ENCODE results near the gene PTPRE. TPM values are rescaled to one million over a fixed set of nuclear protein-coding genes. Genes with fewer than 3 reads are reported as not detected.
A peak's percentile ranks its signal among the peaks of the same experiment; 100 is the strongest.

Gene PTPRE
- total and polyA plus RNA-seq, 10 of the 15 experiments (the other 5 are each of a cell fraction or from before 2014, with no cell fraction given): 2.9 to 7.6 (median 5.8) TPM

DNA sequence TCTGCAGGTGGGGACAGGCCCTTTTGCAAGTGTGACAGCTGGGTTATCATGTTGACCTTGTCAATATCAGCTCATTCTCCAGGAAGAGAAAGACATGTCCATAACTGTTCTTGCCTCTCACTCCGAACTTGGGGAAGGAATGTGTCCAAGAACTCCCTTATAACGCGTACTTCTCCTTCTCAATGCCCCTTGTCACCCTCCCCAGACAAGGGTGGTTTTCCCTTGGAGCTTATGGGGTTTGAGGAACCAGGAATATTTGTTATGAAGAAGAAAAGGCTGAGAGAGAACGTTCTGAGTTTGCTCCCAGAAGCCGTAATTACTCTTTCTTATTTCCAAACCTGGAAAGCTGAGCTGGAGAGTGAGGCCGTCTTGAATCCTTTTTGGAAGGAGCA, 141.9 kb downstream of the PTPRE start:
- ChIA-PET SMC1A (ENCODE audit: uncharacterized antibody, unreplicated experiment) (interaction anchor here (1.1 to 8.7 kb wide), 5 partner anchors 13 to 75 kb away, joined by 3 to 116 read pairs (median 6); no protein-coding TSS in a partner anchor), RAD21 (ENCODE audit: unreplicated experiment) (interaction anchor here (2.2 to 3.8 kb wide), 3 partner anchors 13 to 20 kb away, joined by 11 to 82 read pairs (median 16); no protein-coding TSS in a partner anchor), POLR2A (interaction anchor here (0.8 to 6.4 kb wide), 5 partner anchors 12 to 79 kb away, joined by 3 to 117 read pairs (median 3); partner anchors contain the start of gene MKI67), CTCF (interaction anchor here (1.0 to 5.9 kb wide), 8 partner anchors 10 to 100 kb away, joined by 3 to 52 read pairs (median 7); no protein-coding TSS in a partner anchor)
- DNase-seq (ENCODE audit: low read depth, low spot score): no peak
- WGBS (ENCODE audit: insufficient coverage, insufficient replicate concordance, low lambda C conversion rate, missing lambda C conversion rate): 74% methylated on average over 6 of the region's 6 CpGs
- FAIRE-seq: no peak
- Histone ChIP-seq H3K79me2 (ENCODE audit: control insufficient read depth, insufficient read depth, low read length) (peaks cover 7% of the 10 kb centered on the region), H3K4me2 (ENCODE audit: control insufficient read depth, insufficient read depth) (peak overlapping the region; percentile 73), H3K27me3 (replicated peaks in 1 of 2; ENCODE audit: control insufficient read depth in 2 of 2, insufficient read depth in 2 of 2, low read length in 1 of 2) (no peaks in the 10 kb centered on the region), H3K4me1 (ENCODE audit: control insufficient read depth, insufficient read depth, low read length) (peaks cover 30% of the 10 kb centered on the region), H3K4me3 (peak overlapping the region; percentile 70), H4K20me1 (ENCODE audit: control insufficient read depth, insufficient read depth) (no peaks in the 10 kb centered on the region), H3K9ac (ENCODE audit: control insufficient read depth, insufficient read depth, low read length) (no peak overlapping the region), H2AFZ (ENCODE audit: control insufficient read depth, low read depth, low read length) (no peak overlapping the region; the same call in 1 of the 2 replicates), H3K27ac (ENCODE audit: control insufficient read depth, insufficient read depth) (peak overlapping the region; percentile 54), H3K36me3 (ENCODE audit: control insufficient read depth in 2 of 2, insufficient read depth in 2 of 2, low read length in 1 of 2) (peaks cover 2 to 3% of the 10 kb centered on the region in 2 experiments; a peak in 2 of 4 replicates), H3K9me3 (replicated peaks; ENCODE audit: control insufficient read depth, insufficient read depth, low read length) (no peaks in the 10 kb centered on the region)
- intact Hi-C loops (cut with micrococcal nuclease; ENCODE audit: unreplicated experiment): no loop called here
- in situ Hi-C loops (cut with MboI): no loop called here
- BruUV-seq (replicated peaks): no TSS peak
- ATAC-seq: no peak; the same call in 2 of the 3 replicates
- TF ChIP-seq IKZF1 (conservative IDR thresholded peaks at IDR 0.05) (0 out of 2 replicates have a peak, but pooled peaks have one; percentile 3), NR2C1 (IDR thresholded peaks at IDR 0.05) (no peak), TCF3 (IDR thresholded peaks at IDR 0.05; ENCODE audit: borderline replicate concordance, insufficient read depth, low read depth, low read length) (no peak), MTA3 (IDR thresholded peaks at IDR 0.05; ENCODE audit: borderline replicate concordance, low read length) (no peak), FOS (IDR thresholded peaks at IDR 0.05; ENCODE audit: borderline replicate concordance, extremely low read depth, insufficient read length) (no peak), NFIC (IDR thresholded peaks at IDR 0.05; ENCODE audit: low read depth, low read length) (no peak), SMC3 (IDR thresholded peaks at IDR 0.05; ENCODE audit: borderline replicate concordance, low read length) (no peak), BMI1 (IDR thresholded peaks at IDR 0.05; ENCODE audit: borderline replicate concordance) (no peak)
- TF ChIP-seq, protein P1, sequence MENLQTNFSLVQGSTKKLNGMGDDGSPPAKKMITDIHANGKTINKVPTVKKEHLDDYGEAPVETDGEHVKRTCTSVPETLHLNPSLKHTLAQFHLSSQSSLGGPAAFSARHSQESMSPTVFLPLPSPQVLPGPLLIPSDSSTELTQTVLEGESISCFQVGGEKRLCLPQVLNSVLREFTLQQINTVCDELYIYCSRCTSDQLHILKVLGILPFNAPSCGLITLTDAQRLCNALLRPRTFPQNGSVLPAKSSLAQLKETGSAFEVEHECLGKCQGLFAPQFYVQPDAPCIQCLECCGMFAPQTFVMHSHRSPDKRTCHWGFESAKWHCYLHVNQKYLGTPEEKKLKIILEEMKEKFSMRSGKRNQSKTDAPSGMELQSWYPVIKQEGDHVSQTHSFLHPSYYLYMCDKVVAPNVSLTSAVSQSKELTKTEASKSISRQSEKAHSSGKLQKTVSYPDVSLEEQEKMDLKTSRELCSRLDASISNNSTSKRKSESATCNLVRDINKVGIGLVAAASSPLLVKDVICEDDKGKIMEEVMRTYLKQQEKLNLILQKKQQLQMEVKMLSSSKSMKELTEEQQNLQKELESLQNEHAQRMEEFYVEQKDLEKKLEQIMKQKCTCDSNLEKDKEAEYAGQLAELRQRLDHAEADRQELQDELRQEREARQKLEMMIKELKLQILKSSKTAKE (IDR thresholded peaks at IDR 0.05; ENCODE audit: low read depth, poor library complexity, severe bottlenecking): no peak
- TF ChIP-seq, protein P2, sequence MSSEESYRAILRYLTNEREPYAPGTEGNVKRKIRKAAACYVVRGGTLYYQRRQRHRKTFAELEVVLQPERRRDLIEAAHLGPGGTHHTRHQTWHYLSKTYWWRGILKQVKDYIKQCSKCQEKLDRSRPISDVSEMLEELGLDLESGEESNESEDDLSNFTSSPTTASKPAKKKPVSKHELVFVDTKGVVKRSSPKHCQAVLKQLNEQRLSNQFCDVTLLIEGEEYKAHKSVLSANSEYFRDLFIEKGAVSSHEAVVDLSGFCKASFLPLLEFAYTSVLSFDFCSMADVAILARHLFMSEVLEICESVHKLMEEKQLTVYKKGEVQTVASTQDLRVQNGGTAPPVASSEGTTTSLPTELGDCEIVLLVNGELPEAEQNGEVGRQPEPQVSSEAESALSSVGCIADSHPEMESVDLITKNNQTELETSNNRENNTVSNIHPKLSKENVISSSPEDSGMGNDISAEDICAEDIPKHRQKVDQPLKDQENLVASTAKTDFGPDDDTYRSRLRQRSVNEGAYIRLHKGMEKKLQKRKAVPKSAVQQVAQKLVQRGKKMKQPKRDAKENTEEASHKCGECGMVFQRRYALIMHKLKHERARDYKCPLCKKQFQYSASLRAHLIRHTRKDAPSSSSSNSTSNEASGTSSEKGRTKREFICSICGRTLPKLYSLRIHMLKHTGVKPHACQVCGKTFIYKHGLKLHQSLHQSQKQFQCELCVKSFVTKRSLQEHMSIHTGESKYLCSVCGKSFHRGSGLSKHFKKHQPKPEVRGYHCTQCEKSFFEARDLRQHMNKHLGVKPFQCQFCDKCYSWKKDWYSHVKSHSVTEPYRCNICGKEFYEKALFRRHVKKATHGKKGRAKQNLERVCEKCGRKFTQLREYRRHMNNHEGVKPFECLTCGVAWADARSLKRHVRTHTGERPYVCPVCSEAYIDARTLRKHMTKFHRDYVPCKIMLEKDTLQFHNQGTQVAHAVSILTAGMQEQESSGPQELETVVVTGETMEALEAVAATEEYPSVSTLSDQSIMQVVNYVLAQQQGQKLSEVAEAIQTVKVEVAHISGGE (CRISPR knock-in tag; IDR thresholded peaks at IDR 0.05): no peak
- TF ChIP-seq, protein P3, sequence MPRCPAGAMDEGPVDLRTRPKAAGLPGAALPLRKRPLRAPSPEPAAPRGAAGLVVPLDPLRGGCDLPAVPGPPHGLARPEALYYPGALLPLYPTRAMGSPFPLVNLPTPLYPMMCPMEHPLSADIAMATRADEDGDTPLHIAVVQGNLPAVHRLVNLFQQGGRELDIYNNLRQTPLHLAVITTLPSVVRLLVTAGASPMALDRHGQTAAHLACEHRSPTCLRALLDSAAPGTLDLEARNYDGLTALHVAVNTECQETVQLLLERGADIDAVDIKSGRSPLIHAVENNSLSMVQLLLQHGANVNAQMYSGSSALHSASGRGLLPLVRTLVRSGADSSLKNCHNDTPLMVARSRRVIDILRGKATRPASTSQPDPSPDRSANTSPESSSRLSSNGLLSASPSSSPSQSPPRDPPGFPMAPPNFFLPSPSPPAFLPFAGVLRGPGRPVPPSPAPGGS (IDR thresholded peaks at IDR 0.05; ENCODE audit: borderline replicate concordance, insufficient read depth, low read depth, low read length, poor library complexity, severe bottlenecking): no peak
- TF ChIP-seq, protein P4, sequence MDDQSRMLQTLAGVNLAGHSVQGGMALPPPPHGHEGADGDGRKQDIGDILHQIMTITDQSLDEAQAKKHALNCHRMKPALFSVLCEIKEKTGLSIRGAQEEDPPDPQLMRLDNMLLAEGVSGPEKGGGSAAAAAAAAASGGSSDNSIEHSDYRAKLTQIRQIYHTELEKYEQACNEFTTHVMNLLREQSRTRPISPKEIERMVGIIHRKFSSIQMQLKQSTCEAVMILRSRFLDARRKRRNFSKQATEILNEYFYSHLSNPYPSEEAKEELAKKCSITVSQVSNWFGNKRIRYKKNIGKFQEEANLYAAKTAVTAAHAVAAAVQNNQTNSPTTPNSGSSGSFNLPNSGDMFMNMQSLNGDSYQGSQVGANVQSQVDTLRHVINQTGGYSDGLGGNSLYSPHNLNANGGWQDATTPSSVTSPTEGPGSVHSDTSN (IDR thresholded peaks at IDR 0.05; ENCODE audit: insufficient replicate concordance, low read depth, low read length): no peak
- TF ChIP-seq, protein P5, sequence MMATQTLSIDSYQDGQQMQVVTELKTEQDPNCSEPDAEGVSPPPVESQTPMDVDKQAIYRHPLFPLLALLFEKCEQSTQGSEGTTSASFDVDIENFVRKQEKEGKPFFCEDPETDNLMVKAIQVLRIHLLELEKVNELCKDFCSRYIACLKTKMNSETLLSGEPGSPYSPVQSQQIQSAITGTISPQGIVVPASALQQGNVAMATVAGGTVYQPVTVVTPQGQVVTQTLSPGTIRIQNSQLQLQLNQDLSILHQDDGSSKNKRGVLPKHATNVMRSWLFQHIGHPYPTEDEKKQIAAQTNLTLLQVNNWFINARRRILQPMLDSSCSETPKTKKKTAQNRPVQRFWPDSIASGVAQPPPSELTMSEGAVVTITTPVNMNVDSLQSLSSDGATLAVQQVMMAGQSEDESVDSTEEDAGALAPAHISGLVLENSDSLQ (IDR thresholded peaks at IDR 0.05): 0 out of 2 replicates have a peak, but pooled peaks have one; percentile 7
